ENCODE results near the gene RO60. TPM values are rescaled to one million over a fixed set of nuclear protein-coding genes. Genes with fewer than 3 reads are reported as not detected.
A peak's percentile ranks its signal among the peaks of the same experiment; 100 is the strongest.
"Not testable (repeated sequence)": the region's sequence is repeated elsewhere in the genome, so short reads cannot be mapped to it uniquely, and the experiment has no call there.

RO60 gene
- total and polyA plus RNA-seq, 7 donors = 6.6 to 44.3 (median 35.1) TPM

DNA sequence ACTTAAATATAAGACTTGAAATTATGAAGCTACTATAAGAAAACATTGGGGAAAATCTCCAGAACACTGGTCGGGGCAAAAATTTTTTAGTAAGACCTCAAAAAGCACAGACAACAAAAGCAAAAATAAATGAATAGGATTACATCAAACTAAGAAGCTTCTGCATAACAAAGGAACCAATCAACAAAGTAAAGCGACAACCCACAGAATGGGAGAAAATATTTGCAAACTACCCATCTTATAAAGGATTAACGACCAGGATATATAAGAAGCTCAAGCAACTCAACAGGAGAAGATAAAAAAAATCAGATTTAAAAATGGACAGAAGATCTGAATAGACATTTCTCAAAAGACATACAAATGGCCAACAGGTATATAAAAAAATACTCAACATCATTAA lies 19.4 kb upstream of the RO60 start:
- 87 to 90% (median 89%) methylated on average over 3 of the region's 3 CpGs for WGBS, 3 donors
- no peak overlapping the region for H3K27ac ChIP-seq
- no peaks in the 10 kb centered on the region for H3K4me1 ChIP-seq
- no peak for DNase-seq
- no peak for ATAC-seq
- no peaks in the 10 kb centered on the region for H3K27me3 ChIP-seq (ENCODE audit: insufficient read depth in 3 of 3, low read length in 2 of 3)
- H3K36me3 ChIP-seq (ENCODE audit: insufficient read depth in 1 of 2, low read depth in 1 of 2) = peaks cover 0 to 9% of the 10 kb centered on the region in 2 donors
- H3K9me3 ChIP-seq = no peaks in the 10 kb centered on the region
- no peak overlapping the region for H3K4me3 ChIP-seq
- intact Hi-C loops (cut with DNase I) = no loop called here
- TF ChIP-seq, protein P1, sequence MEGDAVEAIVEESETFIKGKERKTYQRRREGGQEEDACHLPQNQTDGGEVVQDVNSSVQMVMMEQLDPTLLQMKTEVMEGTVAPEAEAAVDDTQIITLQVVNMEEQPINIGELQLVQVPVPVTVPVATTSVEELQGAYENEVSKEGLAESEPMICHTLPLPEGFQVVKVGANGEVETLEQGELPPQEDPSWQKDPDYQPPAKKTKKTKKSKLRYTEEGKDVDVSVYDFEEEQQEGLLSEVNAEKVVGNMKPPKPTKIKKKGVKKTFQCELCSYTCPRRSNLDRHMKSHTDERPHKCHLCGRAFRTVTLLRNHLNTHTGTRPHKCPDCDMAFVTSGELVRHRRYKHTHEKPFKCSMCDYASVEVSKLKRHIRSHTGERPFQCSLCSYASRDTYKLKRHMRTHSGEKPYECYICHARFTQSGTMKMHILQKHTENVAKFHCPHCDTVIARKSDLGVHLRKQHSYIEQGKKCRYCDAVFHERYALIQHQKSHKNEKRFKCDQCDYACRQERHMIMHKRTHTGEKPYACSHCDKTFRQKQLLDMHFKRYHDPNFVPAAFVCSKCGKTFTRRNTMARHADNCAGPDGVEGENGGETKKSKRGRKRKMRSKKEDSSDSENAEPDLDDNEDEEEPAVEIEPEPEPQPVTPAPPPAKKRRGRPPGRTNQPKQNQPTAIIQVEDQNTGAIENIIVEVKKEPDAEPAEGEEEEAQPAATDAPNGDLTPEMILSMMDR (IDR thresholded peaks at IDR 0.05) = no peak

DNA sequence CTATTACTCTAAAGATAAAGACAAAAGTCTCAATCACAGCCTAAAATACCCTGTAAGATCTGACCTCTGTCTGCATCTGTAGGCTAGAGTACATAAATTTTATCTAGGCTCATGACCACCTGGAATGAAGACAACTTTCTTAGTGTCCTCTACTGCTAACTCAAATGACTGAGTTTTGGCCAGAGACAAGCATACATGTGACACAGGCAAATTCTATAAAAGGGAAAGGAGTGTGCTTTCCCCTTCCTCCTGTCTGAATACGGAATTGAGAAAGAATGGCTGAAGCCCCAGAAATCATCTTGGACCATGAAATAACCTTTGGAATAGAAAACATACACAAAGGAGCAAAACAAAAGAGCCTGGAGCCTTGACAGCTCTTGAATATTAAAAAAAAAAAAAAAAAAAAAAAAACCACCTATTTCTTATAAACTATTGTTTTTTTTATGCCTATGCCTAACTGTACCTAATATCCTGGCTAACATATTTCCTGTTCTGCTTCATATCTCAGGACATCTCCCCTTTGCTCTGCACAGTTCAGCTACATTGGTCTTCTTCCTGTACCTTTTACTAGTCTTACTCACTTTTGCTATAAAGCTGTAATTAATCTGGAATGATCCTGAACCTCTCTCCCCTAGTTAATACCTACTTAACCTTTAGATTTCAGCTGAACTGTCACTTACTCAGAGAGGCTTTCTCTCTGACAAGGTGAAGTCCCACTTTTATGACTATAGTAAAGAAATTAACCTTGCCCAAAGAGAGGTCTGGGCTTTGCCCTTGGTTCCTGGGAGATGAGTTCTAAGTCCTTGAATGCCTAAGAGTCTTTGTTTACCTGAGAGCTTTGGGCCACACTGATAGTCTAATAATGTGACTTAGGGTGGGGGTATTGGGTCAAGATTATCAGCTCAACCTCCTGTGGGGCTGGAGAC lies 16.4 kb upstream of the RO60 start:
- TF ChIP-seq, protein P1 (IDR thresholded peaks at IDR 0.05) = no peak
- H3K27ac ChIP-seq = peak overlapping the region; percentile 11
- no peaks in the 10 kb centered on the region for H3K9me3 ChIP-seq
- H3K4me3 ChIP-seq = no peak overlapping the region
- DNase-seq = no peak
- WGBS, 3 donors = 60 to 79% (median 77%) methylated on average over 1 of the region's 1 CpG
- H3K27me3 ChIP-seq (ENCODE audit: insufficient read depth in 3 of 3, low read length in 2 of 3) = no peaks in the 10 kb centered on the region
- ATAC-seq = no peak
- peaks cover 0 to 21% of the 10 kb centered on the region in 2 donors for H3K36me3 ChIP-seq (ENCODE audit: insufficient read depth in 1 of 2, low read depth in 1 of 2)
- intact Hi-C loops (cut with DNase I) = no loop called here
- H3K4me1 ChIP-seq = no peaks in the 10 kb centered on the region

DNA sequence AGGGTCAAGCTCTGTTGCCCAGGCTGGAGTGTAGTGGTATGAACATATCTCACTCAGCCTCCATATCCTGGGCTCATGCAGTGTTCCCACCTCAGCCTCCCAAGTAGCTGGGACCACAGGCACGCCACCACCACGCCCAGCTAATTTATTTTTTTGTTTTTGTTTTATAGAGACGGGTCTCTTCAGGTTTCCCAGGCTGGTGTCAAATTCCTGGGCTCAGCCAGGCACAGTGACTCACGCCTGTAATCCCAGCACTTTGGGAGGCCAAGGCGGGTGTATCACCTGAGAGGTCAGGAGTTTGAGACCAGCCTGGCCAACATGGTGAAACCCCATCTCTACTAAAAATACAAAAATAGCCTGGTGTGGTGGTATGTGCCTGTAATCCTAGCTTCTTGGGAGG lies 10.5 kb upstream of the RO60 start:
- H3K4me3 ChIP-seq; ATAC-seq; DNase-seq; H3K27ac ChIP-seq; H3K4me1 ChIP-seq; intact Hi-C loops (cut with DNase I); H3K9me3 ChIP-seq; H3K27me3 ChIP-seq (ENCODE audit: insufficient read depth in 3 of 3, low read length in 2 of 3): not testable (repeated sequence)
- 69 to 87% (median 87%) methylated on average over 5 of the region's 5 CpGs for WGBS, 3 donors
- peaks cover 0 to 48% of the 10 kb centered on the region in 2 donors for H3K36me3 ChIP-seq (ENCODE audit: insufficient read depth in 1 of 2, low read depth in 1 of 2)

DNA sequence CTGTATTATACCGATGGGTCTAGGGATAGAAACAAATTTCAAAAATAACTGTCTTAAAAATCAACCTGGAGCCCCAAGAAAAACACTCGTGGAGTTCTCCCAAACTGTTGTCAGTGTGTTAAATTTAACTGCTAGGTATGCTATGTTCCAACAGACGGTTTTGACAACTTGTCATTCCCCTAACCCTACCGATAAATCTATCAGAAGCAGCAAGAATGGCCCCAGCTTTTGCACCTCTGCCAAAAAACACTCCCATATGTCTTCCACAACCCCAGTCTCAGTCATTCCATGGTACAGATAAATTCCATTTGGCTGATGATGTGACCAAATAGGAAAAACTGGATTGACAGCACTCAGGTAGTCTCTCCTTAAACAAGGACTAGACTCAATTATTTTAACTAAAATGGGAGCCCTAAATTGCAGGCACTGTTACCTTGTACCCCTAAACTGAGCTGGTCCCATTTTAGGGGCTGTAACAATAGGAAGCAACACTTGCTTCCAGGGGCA lies 5.2 kb upstream of the RO60 start:
- WGBS, 3 donors = 56 to 74% (median 71%) methylated on average over 4 of the region's 4 CpGs
- no peak overlapping the region for H3K27ac ChIP-seq
- H3K27me3 ChIP-seq (ENCODE audit: insufficient read depth in 3 of 3, low read length in 2 of 3) = no peaks in the 10 kb centered on the region
- ATAC-seq = no peak
- peaks cover 22% of the 10 kb centered on the region for H3K4me1 ChIP-seq
- H3K9me3 ChIP-seq = no peaks in the 10 kb centered on the region
- intact Hi-C loops (cut with DNase I) = no loop called here
- no peak for DNase-seq
- no peak overlapping the region for H3K4me3 ChIP-seq
- H3K36me3 ChIP-seq (ENCODE audit: insufficient read depth in 1 of 2, low read depth in 1 of 2) = peaks cover 0 to 20% of the 10 kb centered on the region in 2 donors
- TF ChIP-seq, protein P1 (IDR thresholded peaks at IDR 0.05) = no peak

GRCh38 chr1:193058529-193059281 lies 707 bp upstream of the RO60 start:
- intact Hi-C loops (cut with DNase I) = loop anchor here in 1 of 2 donors (2.0 kb wide), 2 partner anchors 46 to 64 kb away; partner anchors contain the start of genes CDC73 and GLRX2
- ATAC-seq (peak; percentile 0 to 11 (median 5)), DNase-seq (no peak)
- 1% methylated on average over 37 of the region's 37 CpGs for WGBS, 3 donors
- TF ChIP-seq, protein P1 (IDR thresholded peaks at IDR 0.05) = no peak
- Histone ChIP-seq H3K27me3 (ENCODE audit: insufficient read depth in 3 of 3, low read length in 2 of 3) (no peaks in the 10 kb centered on the region), H3K36me3 (ENCODE audit: insufficient read depth in 1 of 2, low read depth in 1 of 2) (no peaks in the 10 kb centered on the region), H3K27ac (peak overlapping the region; percentile 99), H3K9me3 (no peaks in the 10 kb centered on the region), H3K4me1 (peaks cover 47% of the 10 kb centered on the region), H3K4me3 (peak overlapping the region; percentile 93)

All from psoas muscle (tissue), 8 donors.